WTC11 (cell line): ENCODE measurements around the gene CHRM2. TPM values are rescaled to one million over a fixed set of nuclear protein-coding genes. Genes with fewer than 3 reads are reported as not detected.

Experiments
- ATAC-seq: fragments of 200-7000 bp; cut with Tn5 transposase; 2 replicates; pipeline ENCODE4 v1.10.0; 2021; ENCODE audit warnings: mild to moderate bottlenecking, moderate library complexity
- CTCF ChIA-PET: fragments of 300-600 bp; sonication (Branson Sonifier 250); formaldehyde crosslinking; loops from one replicate; lab custom pipeline; 2021; ENCODE audit warnings: antibody characterized with exemption; lab: Charles Lee
- POLR2A ChIA-PET: fragments of 350-600 bp; sonication (Branson Sonifier 250); formaldehyde crosslinking; loops from one replicate; lab custom pipeline; 2021; ENCODE audit warnings: antibody characterized with exemption; lab: Charles Lee
- DNase-seq: peaks from one replicate; pipeline ENCODE4 v3.0.0; 2021; ENCODE audit warnings: low spot score
- H3K27ac Mint-ChIP-seq: 2 replicates; pipeline ENCODE4 v1.8.0; 2021; ENCODE audit warnings: mixed read lengths
- H3K27me3 Mint-ChIP-seq: 2 replicates; pipeline ENCODE4 v1.8.0; 2021; ENCODE audit warnings: low read depth, mild to moderate bottlenecking, moderate library complexity, mixed read lengths
- H3K36me3 Mint-ChIP-seq: 2 replicates; pipeline ENCODE4 v1.8.0; 2021; ENCODE audit warnings: mixed read lengths
- H3K4me1 Mint-ChIP-seq: 2 replicates; pipeline ENCODE4 v1.8.0; 2022; ENCODE audit warnings: mixed read lengths
- H3K4me3 Mint-ChIP-seq: 2 replicates; pipeline ENCODE4 v1.8.0; 2021; ENCODE audit warnings: mild to moderate bottlenecking, moderate library complexity, mixed read lengths
- H3K9me3 Mint-ChIP-seq: 2 replicates; pipeline ENCODE4 v1.8.0; 2021; ENCODE audit warnings: mixed read lengths
- AFF4 ChIP-seq: sonication (generic); formaldehyde crosslinking; IDR thresholded peaks from 2 replicates; pipeline ENCODE4 v1.8.1; 2023; ENCODE audit warnings: mild to moderate bottlenecking, missing genetic modification reagents, borderline replicate concordance
- ATF2 ChIP-seq: sonication (generic); formaldehyde crosslinking; IDR thresholded peaks from 2 replicates; pipeline ENCODE4 v1.8.1; 2022; ENCODE audit warnings: low read depth, missing genetic modification reagents, borderline replicate concordance
- E2F5 ChIP-seq: sonication (generic); formaldehyde crosslinking; IDR thresholded peaks from 2 replicates; pipeline ENCODE4 v1.8.1; 2022; ENCODE audit warnings: mild to moderate bottlenecking, moderate library complexity, missing genetic modification reagents
- EMX1 ChIP-seq: fragments of 250-450 bp; sonication (Bioruptor Pico); IDR thresholded peaks from 2 replicates; pipeline ENCODE4 v1.8.0; 2021; ENCODE audit warnings: mild to moderate bottlenecking
- FOXK1 ChIP-seq: sonication (generic); formaldehyde crosslinking; IDR thresholded peaks from 2 replicates; pipeline ENCODE4 v1.8.0; 2022; ENCODE audit warnings: mild to moderate bottlenecking, moderate library complexity, missing genetic modification reagents
- GRHL2 ChIP-seq: fragments of 250-450 bp; sonication (Bioruptor Pico); IDR thresholded peaks from 2 replicates; pipeline ENCODE4 v1.8.0; 2022; ENCODE audit warnings: mild to moderate bottlenecking, moderate library complexity; ENCODE audit not compliant: insufficient replicate concordance, severe bottlenecking
- HMGXB4 ChIP-seq: sonication (generic); formaldehyde crosslinking; IDR thresholded peaks from 2 replicates; pipeline ENCODE4 v1.8.1; 2023; ENCODE audit warnings: mild to moderate bottlenecking, moderate library complexity, missing genetic modification reagents
- JUN ChIP-seq: sonication (generic); formaldehyde crosslinking; IDR thresholded peaks from 2 replicates; pipeline ENCODE4 v1.8.0; 2023; ENCODE audit warnings: mild to moderate bottlenecking, missing genetic modification reagents
- MAX ChIP-seq: sonication (generic); formaldehyde crosslinking; IDR thresholded peaks from 2 replicates; pipeline ENCODE4 v1.8.0; 2022; ENCODE audit warnings: mild to moderate bottlenecking, missing genetic modification reagents
- MLX ChIP-seq: sonication (generic); formaldehyde crosslinking; IDR thresholded peaks from 2 replicates; pipeline ENCODE4 v1.8.1; 2023; ENCODE audit warnings: mild to moderate bottlenecking, missing genetic modification reagents, moderate library complexity
- MXD4 ChIP-seq: fragments of 250-450 bp; sonication (Bioruptor Pico); IDR thresholded peaks from 2 replicates; pipeline ENCODE4 v1.8.0; 2021; ENCODE audit warnings: mild to moderate bottlenecking, moderate library complexity, borderline replicate concordance
- NR2C2 ChIP-seq: sonication (generic); formaldehyde crosslinking; IDR thresholded peaks from 2 replicates; pipeline ENCODE4 v1.8.0; 2022; ENCODE audit warnings: mild to moderate bottlenecking, missing genetic modification reagents
- RELA ChIP-seq: sonication (generic); formaldehyde crosslinking; IDR thresholded peaks from 2 replicates; pipeline ENCODE4 v1.8.1; 2022; ENCODE audit warnings: missing genetic modification reagents, mild to moderate bottlenecking, borderline replicate concordance
- RORB ChIP-seq: fragments of 250-450 bp; sonication (Bioruptor Pico); IDR thresholded peaks from 2 replicates; pipeline ENCODE4 v1.9.0; 2021; ENCODE audit warnings: mild to moderate bottlenecking
- TCF7 ChIP-seq: sonication (generic); formaldehyde crosslinking; IDR thresholded peaks from 2 replicates; pipeline ENCODE4 v1.8.0; 2022; ENCODE audit warnings: mild to moderate bottlenecking, low read depth, missing genetic modification reagents, moderate library complexity
- ZBTB21 ChIP-seq: sonication (generic); formaldehyde crosslinking; IDR thresholded peaks from 2 replicates; pipeline ENCODE4 v1.8.1; 2023; ENCODE audit warnings: mild to moderate bottlenecking, missing genetic modification reagents, borderline replicate concordance
- ZNF532 ChIP-seq: fragments of 250-450 bp; sonication (Bioruptor Pico); IDR thresholded peaks from 2 replicates; pipeline ENCODE4 v1.9.0; 2021; ENCODE audit warnings: mild to moderate bottlenecking, borderline replicate concordance
- ZNF671 ChIP-seq: fragments of 250-450 bp; sonication (Bioruptor Pico); IDR thresholded peaks from 2 replicates; pipeline ENCODE4 v1.8.0; 2021; ENCODE audit warnings: mild to moderate bottlenecking
- ZSCAN18 ChIP-seq: fragments of 250-450 bp; sonication (Bioruptor Pico); IDR thresholded peaks from 2 replicates; pipeline ENCODE4 v2.1.2; 2022; ENCODE audit warnings: mild to moderate bottlenecking, moderate library complexity
- total RNA-seq: library from RNA; stranded (reverse); gene quantifications from 3 replicates; pipeline ENCODE4 v1.2.3, GENCODE V29; 2021

The CHRM2 gene
- total RNA-seq, 1 experiment from 2014 or later, result 0.15 TPM

- no peak for DNase-seq
- POLR2A ChIA-PET, result no interaction called here
- TF ChIP-seq MXD4 (no peak), GRHL2 (CRISPR knock-in tag) (no peak), EMX1 (no peak), ZNF671 (CRISPR knock-in tag) (no peak), AFF4 (CRISPR knock-in tag) (no peak), TCF7 (CRISPR knock-in tag) (no peak), ZNF532 (CRISPR knock-in tag) (no peak)
- no peak for ATAC-seq
- H3K27ac Mint-ChIP-seq, result no peak overlapping the region
- peaks cover 9% of the 10 kb centered on the region for H3K4me1 Mint-ChIP-seq
- no peaks in the 10 kb centered on the region for H3K27me3 Mint-ChIP-seq
- H3K9me3 Mint-ChIP-seq, result no peaks in the 10 kb centered on the region
- H3K36me3 Mint-ChIP-seq, result no peaks in the 10 kb centered on the region
- CTCF ChIA-PET, result no interaction called here
- no peak overlapping the region for H3K4me3 Mint-ChIP-seq
Observed at GRCh38 chr7:137015015-137015414, 146.6 kb downstream of the CHRM2 start.

- ChIA-PET CTCF (no interaction called here), POLR2A (no interaction called here)
- Mint-ChIP-seq H3K4me3 (no peak overlapping the region), H3K9me3 (peaks cover 6% of the 10 kb centered on the region), H3K27me3 (no peaks in the 10 kb centered on the region), H3K36me3 (no peaks in the 10 kb centered on the region), H3K27ac (no peak overlapping the region), H3K4me1 (peaks cover 9% of the 10 kb centered on the region)
- no peak for DNase-seq
- no peak for ATAC-seq
- no peak for TF ChIP-seq MLX (CRISPR knock-in tag)
- no peak for TF ChIP-seq E2F5 (CRISPR knock-in tag)
- no peak for TF ChIP-seq ATF2 (CRISPR knock-in tag)
- TF ChIP-seq RORB (CRISPR knock-in tag), result no peak
- no peak for TF ChIP-seq HMGXB4 (CRISPR knock-in tag)
- no peak for TF ChIP-seq MAX (CRISPR knock-in tag)
- TF ChIP-seq FOXK1 (CRISPR knock-in tag), result no peak
- no peak for TF ChIP-seq RELA (CRISPR knock-in tag)
- no peak for TF ChIP-seq NR2C2 (CRISPR knock-in tag)
- no peak for TF ChIP-seq JUN (CRISPR knock-in tag)
- TF ChIP-seq ZSCAN18 (CRISPR knock-in tag), result no peak
- TF ChIP-seq ZBTB21 (CRISPR knock-in tag), result no peak
Observed at GRCh38 chr7:137017221-137017620, 148.8 kb downstream of the CHRM2 start.
